Lung (tissue), 12 donors: Measurements from ENCODE around the gene XRN1. TPM values are rescaled to one million over a fixed set of nuclear protein-coding genes. Genes with fewer than 3 reads are reported as not detected.
"Not testable (repeated sequence)": the region's sequence is repeated elsewhere in the genome, so short reads cannot be mapped to it uniquely, and the experiment has no call there.

ENCODE experiments used
- ATAC-seq: fragments of 200-7000 bp; cut with Tn5 transposase; one replicate; pipeline ENCODE4 v1.9.1; 2020; ENCODE audit warnings: moderate number of reproducible peaks; ENCODE audit not compliant: insufficient read depth, low FRiP score
- DNase-seq, 3 donors: peaks; one replicate each; pipeline ENCODE4 v3.0.0-alpha.2; 2013 to 2017
- H3K27ac ChIP-seq, 2 donors: one replicate each; pipeline ENCODE4 v1.5.1; 2013; ENCODE audit warnings: mild to moderate bottlenecking in 2 of 2, moderate library complexity in 2 of 2, control low read depth in 1 of 2, inconsistent platforms in 1 of 2, low read depth in 1 of 2, low read length in 1 of 2
- H3K27me3 ChIP-seq, 3 donors: one replicate each; pipeline ENCODE4 v1.5.1; 2013; ENCODE audit warnings: low read length in 2 of 3; ENCODE audit not compliant: control insufficient read depth in 3 of 3, insufficient read depth in 3 of 3
- H3K36me3 ChIP-seq, 4 donors: one replicate each; pipeline ENCODE4 v1.5.1; 2013; ENCODE audit warnings: low read length in 4 of 4, mild to moderate bottlenecking in 1 of 4, moderate library complexity in 1 of 4; ENCODE audit not compliant: control insufficient read depth in 4 of 4, insufficient read depth in 4 of 4
- H3K4me1 ChIP-seq, 5 donors: one replicate each; pipeline ENCODE4 v1.5.1; 2013; ENCODE audit warnings: low read length in 5 of 5, mild to moderate bottlenecking in 2 of 5, moderate library complexity in 1 of 5; ENCODE audit not compliant: control insufficient read depth in 5 of 5, insufficient read depth in 5 of 5
- H3K4me3 ChIP-seq: one replicate; pipeline ENCODE4 v1.5.1; 2013; ENCODE audit warnings: mild to moderate bottlenecking, control low read depth, moderate library complexity
- H3K9ac ChIP-seq, 2 donors: one replicate each; pipeline ENCODE4 v1.5.1; 2013; ENCODE audit warnings: low read length in 2 of 2, control low read depth in 1 of 2; ENCODE audit not compliant: insufficient read depth in 1 of 2
- H3K9me3 ChIP-seq, 4 donors: one replicate each; pipeline ENCODE4 v1.5.1; 2013; ENCODE audit warnings: low read length in 3 of 4, mild to moderate bottlenecking in 1 of 4, moderate library complexity in 1 of 4; ENCODE audit not compliant: control insufficient read depth in 4 of 4, insufficient read depth in 3 of 4
- WGBS, 2 donors: extraction: QIAGEN DNeasy Blood & Tissue Kit; methylation state at CpG; one replicate each; pipeline ENCODE4 v1.1.7; 2013; 5-methylcytosine and 5-hydroxymethylcytosine counted together
- polyA plus RNA-seq, 2 donors: library from polyadenylated mRNA; stranded (reverse); fragments of 200-250 nt; gene quantifications; one replicate each; pipeline ENCODE4 v1.2.1, GENCODE V29; 2013
- total RNA-seq, 2 donors: library from RNA; depleted of rRNA in 1 of 2; stranded (reverse); fragments of >200 nt in 1 of 2; gene quantifications; one replicate each; pipeline ENCODE4 v1.2.1, GENCODE V29; 2014 to 2021
- TF ChIP-seq, protein P1 (sequence below): IDR thresholded peaks from 2 replicates; pipeline ENCODE4 v1.5.1; 2012; ENCODE audit warnings: mild to moderate bottlenecking; ENCODE audit errors: control extremely low read depth, extremely low read depth
- donor health status: control.
- donor health status: control.
- donor health status: Bipolar disorder and iron deficiency.
- donor health status: healthy.
- donor health status: DM: yes; HTN: yes; CAD: no.

Gene XRN1
- total and polyA plus RNA-seq, 4 donors, result 4.9 to 147 (median 18.5) TPM

DNA sequence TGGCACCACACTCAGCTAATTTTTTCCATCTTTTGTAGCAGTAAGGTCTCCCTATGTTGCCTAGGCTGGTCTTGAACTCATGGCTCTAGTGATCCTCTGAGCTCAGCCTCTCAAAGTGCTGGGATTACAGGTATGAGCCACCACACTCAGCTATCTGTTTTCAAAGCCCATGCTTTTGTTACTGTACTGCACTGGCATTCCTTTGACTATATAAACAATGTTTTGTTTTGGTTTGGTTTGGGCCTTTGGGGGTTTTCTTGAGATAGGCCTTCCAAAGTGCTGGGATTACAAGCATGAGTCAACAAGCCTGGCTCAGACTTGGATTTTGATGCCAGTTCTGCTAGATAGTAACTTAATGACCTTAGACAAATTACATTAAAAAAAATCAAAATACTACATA, 132.8 kb downstream of the XRN1 start:
- Histone ChIP-seq H3K27me3 (no peaks in the 10 kb centered on the region), H3K27ac (no peak overlapping the region), H3K4me3 (no peak overlapping the region), H3K36me3 (peaks cover 8 to 28% (median 24%) of the 10 kb centered on the region in 4 donors), H3K9me3 (no peaks in the 10 kb centered on the region), H3K9ac (no peak overlapping the region), H3K4me1 (no peaks in the 10 kb centered on the region)
- DNase-seq (no peak), ATAC-seq (no peak)
- TF ChIP-seq, protein P1, sequence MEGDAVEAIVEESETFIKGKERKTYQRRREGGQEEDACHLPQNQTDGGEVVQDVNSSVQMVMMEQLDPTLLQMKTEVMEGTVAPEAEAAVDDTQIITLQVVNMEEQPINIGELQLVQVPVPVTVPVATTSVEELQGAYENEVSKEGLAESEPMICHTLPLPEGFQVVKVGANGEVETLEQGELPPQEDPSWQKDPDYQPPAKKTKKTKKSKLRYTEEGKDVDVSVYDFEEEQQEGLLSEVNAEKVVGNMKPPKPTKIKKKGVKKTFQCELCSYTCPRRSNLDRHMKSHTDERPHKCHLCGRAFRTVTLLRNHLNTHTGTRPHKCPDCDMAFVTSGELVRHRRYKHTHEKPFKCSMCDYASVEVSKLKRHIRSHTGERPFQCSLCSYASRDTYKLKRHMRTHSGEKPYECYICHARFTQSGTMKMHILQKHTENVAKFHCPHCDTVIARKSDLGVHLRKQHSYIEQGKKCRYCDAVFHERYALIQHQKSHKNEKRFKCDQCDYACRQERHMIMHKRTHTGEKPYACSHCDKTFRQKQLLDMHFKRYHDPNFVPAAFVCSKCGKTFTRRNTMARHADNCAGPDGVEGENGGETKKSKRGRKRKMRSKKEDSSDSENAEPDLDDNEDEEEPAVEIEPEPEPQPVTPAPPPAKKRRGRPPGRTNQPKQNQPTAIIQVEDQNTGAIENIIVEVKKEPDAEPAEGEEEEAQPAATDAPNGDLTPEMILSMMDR, result no peak

DNA sequence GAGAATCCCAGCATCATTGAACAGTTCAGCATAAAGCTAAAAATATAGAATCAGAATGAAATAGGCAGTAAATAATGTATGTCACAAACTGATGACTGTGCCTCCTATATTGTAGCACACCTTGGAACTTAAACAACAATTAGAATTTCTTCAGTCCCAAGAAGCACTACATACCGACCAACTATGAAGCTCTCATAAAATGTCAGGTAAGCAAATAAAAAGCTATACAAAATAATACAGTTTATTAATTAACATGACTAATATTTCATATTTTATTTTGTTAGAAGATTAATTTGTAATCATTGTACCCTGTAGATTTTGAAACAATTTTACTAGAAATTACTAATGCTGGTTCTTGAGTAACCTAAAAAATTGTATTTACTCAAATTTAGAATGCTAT, 137.4 kb downstream of the XRN1 start:
- H3K27ac ChIP-seq, result no peak overlapping the region
- no peaks in the 10 kb centered on the region for H3K4me1 ChIP-seq
- ATAC-seq (no peak), DNase-seq (no peak)
- H3K36me3 ChIP-seq, result peaks cover 6 to 21% (median 10%) of the 10 kb centered on the region in 4 donors
- H3K9me3 ChIP-seq, result no peaks in the 10 kb centered on the region
- TF ChIP-seq, protein P1, result no peak
- no peak overlapping the region for H3K9ac ChIP-seq
- 96 to 97% methylated on average over 1 of the region's 1 CpG for WGBS, 2 donors
- no peak overlapping the region for H3K4me3 ChIP-seq
- H3K27me3 ChIP-seq, result no peaks in the 10 kb centered on the region

DNA sequence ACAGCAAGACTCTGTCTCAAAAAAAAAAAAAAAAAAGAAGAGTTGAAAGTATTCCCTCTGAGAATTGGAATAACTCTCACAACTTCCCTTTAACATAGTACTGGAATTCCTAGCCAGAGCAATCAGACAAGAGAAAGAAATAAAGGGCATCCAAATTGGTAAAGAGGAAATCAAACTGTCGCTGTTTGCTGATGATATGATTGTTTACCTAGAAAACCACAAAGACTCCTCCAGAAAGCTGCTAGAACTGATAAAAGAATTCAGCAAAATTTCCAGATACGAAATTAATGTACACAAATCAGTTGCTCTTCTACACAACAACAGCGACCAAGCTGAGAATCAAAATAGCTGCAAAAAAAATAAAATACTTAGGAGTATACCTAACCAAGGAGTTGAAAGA, 145.0 kb downstream of the XRN1 start:
- not testable (repeated sequence) for ATAC-seq, H3K9ac ChIP-seq, H3K27me3 ChIP-seq, H3K4me3 ChIP-seq, H3K27ac ChIP-seq, DNase-seq, H3K9me3 ChIP-seq, H3K36me3 ChIP-seq, H3K4me1 ChIP-seq
- WGBS, 2 donors, result 93 to 95% methylated on average over 3 of the region's 3 CpGs

DNA sequence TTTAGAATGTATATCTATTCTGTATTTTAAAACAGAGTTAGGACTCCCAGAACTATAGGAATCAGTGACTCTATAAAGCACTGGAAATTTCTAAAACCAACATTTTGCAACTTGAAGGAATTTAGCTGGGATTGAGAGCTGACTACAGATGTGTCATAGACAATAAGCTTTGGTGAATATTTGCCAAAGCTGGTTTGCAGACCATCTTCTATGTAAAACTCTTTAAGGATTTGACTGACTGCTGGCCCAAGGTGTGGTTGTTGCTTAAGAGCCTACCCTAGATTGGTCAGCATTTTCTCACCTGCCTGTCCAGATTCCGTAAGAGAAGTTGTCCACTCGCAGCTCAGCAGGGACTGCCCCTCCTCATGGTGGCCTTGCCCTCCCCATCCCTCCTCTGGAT, 149.2 kb downstream of the XRN1 start:
- H3K4me1 ChIP-seq, result no peaks in the 10 kb centered on the region
- H3K27ac ChIP-seq, result no peak overlapping the region
- DNase-seq (no peak), ATAC-seq (no peak)
- 69 to 92% methylated on average over 2 of the region's 2 CpGs for WGBS, 2 donors
- TF ChIP-seq, protein P1, result no peak
- peaks cover 0 to under 1% (median 0%) of the 10 kb centered on the region in 4 donors for H3K9me3 ChIP-seq
- H3K4me3 ChIP-seq, result no peak overlapping the region
- H3K27me3 ChIP-seq, result no peaks in the 10 kb centered on the region
- H3K9ac ChIP-seq, result no peak overlapping the region
- no peaks in the 10 kb centered on the region for H3K36me3 ChIP-seq
